Activated CD4-positive, alpha-beta T cell treated with anti-CD3 and anti-CD28 coated beads for 36 hours (primary cell): ENCODE results near the gene FAM107A. TPM values are rescaled to one million over a fixed set of nuclear protein-coding genes. Genes with fewer than 3 reads are reported as not detected.

ENCODE experiments used
- ATAC-seq: fragments of 200-7000 bp; cut with Tn5 transposase; one replicate; pipeline ENCODE4 v1.10.0; 2021; ENCODE audit warnings: mild to moderate bottlenecking, moderate library complexity
- CTCF ChIA-PET: fragments of 350-600 bp; sonication (Branson Sonifier 250); formaldehyde crosslinking; loops from one replicate; lab custom pipeline; 2021; ENCODE audit warnings: antibody characterized with exemption; lab: Charles Lee
- POLR2A ChIA-PET: fragments of 350-600 bp; sonication (Branson Sonifier 250); formaldehyde crosslinking; loops from one replicate; lab custom pipeline; 2021; ENCODE audit warnings: antibody characterized with exemption, inconsistent platforms; lab: Charles Lee
- DNase-seq: peaks from one replicate; pipeline ENCODE4 v3.0.0-alpha.2; 2020
- H3K27ac Mint-ChIP-seq: one replicate; pipeline ENCODE4 v1.8.0; 2021; ENCODE audit warnings: mixed read lengths
- H3K27me3 Mint-ChIP-seq: one replicate; pipeline ENCODE4 v1.8.0; 2021; ENCODE audit warnings: mixed read lengths
- H3K36me3 Mint-ChIP-seq: one replicate; pipeline ENCODE4 v1.8.0; 2021; ENCODE audit warnings: low read depth, mixed read lengths
- H3K4me1 Mint-ChIP-seq: one replicate; pipeline ENCODE4 v1.8.0; 2021; ENCODE audit warnings: mixed read lengths
- H3K4me3 Mint-ChIP-seq: one replicate; pipeline ENCODE4 v1.8.0; 2021; ENCODE audit warnings: mild to moderate bottlenecking, moderate library complexity, mixed read lengths
- H3K9me3 Mint-ChIP-seq: one replicate; pipeline ENCODE4 v1.8.0; 2021; ENCODE audit warnings: low read depth, mixed read lengths
- intact Hi-C, 2 experiments: fragments of 100-400 bp; cut with DNase I in 1 of 2; cut with micrococcal nuclease in 1 of 2; formaldehyde crosslinking; loops; one replicate each; pipeline versions ENCODE4 v1.14.2 to v1.15.1; 2022 to 2024; cut with DNase I, micrococcal nuclease
- total RNA-seq, 2 experiments: library from RNA; stranded (reverse); gene quantifications; one replicate each; pipeline ENCODE4 v1.2.3, GENCODE V29; 2021

Gene FAM107A, protein sequence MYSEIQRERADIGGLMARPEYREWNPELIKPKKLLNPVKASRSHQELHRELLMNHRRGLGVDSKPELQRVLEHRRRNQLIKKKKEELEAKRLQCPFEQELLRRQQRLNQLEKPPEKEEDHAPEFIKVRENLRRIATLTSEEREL
- not detected for total RNA-seq

DNA sequence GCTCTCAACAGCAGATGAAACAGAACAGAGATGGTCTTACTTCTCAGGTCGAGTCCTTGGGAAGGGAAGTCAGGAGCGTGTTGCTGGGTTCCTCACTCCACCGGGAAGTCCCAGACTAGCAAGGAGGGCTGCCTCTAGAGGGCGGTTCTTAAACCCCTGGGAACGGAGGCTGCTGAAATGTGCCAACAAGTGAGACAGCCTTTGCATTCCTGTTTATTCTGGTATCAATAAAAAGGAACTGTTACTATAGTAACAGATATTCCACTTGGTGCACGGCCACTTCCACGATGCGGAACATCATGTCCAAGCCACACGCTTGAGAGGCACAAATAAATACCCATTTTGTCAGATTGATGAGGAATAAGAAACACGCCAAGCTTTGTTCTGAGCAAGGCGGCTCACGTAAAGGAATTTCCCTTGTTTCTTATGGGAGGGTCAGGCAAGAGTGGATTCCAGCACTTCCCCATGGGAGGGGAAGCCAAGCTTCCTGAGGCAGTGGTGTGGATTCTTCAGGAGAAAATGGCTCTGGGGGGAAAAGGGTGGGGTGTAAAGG is at the start of gene FAM107A:
Gene FAM107A, minus strand, starts transcription at position 123 of the 553 bp plus-strand sequence. CDS start 7,531 bp downstream, outside the sequence.
- no peaks in the 10 kb centered on the region for H3K36me3 Mint-ChIP-seq
- H3K4me3 Mint-ChIP-seq = no peak within 1 kb of the TSS
- ATAC-seq (no peak), DNase-seq (no peak)
- H3K27ac Mint-ChIP-seq = no peak within 1 kb of the TSS
- ChIA-PET CTCF (interaction anchor here (0.6 kb wide), 1 partner anchor 48 kb away, joined by 3 read pairs; no protein-coding TSS in a partner anchor), POLR2A (no interaction called here)
- intact Hi-C loops = no loop called here
- H3K4me1 Mint-ChIP-seq = no peaks in the 10 kb centered on the region
- no peaks in the 10 kb centered on the region for H3K9me3 Mint-ChIP-seq
- peaks cover 9% of the 10 kb centered on the region for H3K27me3 Mint-ChIP-seq

DNA sequence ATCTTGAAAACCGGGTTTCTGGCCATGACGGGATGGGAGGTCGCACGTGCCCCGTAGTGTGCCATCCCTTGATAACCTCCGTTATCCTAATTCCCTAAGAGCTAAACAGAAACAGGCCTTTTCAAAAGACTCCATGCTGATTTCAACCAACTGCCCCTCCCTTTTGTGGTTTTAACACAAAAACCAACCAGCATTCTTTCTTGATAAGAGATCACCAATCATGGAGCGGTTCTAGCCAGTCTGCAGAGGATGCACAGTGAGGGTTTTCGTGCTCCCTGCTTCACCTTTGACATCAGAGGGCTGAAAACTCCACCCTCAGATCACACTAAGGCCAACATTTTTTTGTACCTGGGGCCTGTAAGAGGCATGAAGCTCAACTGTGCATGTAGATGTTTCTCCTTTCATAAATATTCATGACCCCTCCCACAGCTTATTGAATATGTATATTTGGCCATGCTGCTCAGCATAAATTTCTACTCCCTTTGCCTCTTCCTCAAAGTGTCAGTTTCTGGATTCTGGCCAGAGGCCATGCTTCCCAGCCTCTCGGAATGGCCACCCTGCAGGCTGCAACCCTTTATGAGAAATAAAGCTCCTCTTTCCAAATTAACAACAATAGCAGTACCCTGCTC is 48.1 kb upstream of the FAM107A start:
- DNase-seq (no peak), ATAC-seq (no peak)
- Mint-ChIP-seq H3K9me3 (no peaks in the 10 kb centered on the region), H3K27me3 (no peaks in the 10 kb centered on the region), H3K4me1 (no peaks in the 10 kb centered on the region), H3K27ac (no peak overlapping the region), H3K36me3 (no peaks in the 10 kb centered on the region), H3K4me3 (no peak overlapping the region)
- POLR2A ChIA-PET = no interaction called here
- CTCF ChIA-PET = interaction anchor here (1.0 to 1.6 kb wide), 4 partner anchors 9 to 57 kb away, joined by 3 to 6 read pairs (median 4); no protein-coding TSS in a partner anchor
- intact Hi-C loops = loop anchor here in 1 of 2 experiments (5.0 kb wide), 1 partner anchor 448 kb away; no protein-coding TSS in a partner anchor

DNA sequence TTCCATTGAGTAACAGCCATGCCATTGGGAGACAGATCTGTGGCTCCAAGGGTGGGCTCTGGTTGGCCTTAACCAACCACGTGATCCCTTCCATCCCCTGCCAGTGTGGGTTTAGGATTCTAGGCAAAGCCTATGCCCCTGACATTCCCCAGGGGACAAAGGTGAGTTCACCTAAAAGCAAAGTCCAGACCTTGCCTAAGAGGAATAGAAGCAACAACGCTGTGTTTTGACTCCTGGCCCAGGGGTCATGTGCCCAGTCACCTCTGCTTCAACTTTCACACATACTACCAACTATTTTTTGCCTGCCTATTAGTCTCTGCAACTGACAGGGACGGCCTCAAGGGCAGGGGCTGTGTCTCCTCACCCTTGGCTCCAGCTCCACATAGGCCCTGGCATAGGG is 47.4 kb upstream of the FAM107A start:
- no peaks in the 10 kb centered on the region for H3K36me3 Mint-ChIP-seq
- ATAC-seq (no peak), DNase-seq (no peak)
- H3K4me3 Mint-ChIP-seq = no peak overlapping the region
- no peaks in the 10 kb centered on the region for H3K9me3 Mint-ChIP-seq
- no peak overlapping the region for H3K27ac Mint-ChIP-seq
- intact Hi-C loops = no loop called here
- no peaks in the 10 kb centered on the region for H3K4me1 Mint-ChIP-seq
- H3K27me3 Mint-ChIP-seq = no peaks in the 10 kb centered on the region
- CTCF ChIA-PET = interaction anchor here (0.6 kb wide), 1 partner anchor 34 kb away, joined by 3 read pairs; no protein-coding TSS in a partner anchor
- POLR2A ChIA-PET = no interaction called here

DNA sequence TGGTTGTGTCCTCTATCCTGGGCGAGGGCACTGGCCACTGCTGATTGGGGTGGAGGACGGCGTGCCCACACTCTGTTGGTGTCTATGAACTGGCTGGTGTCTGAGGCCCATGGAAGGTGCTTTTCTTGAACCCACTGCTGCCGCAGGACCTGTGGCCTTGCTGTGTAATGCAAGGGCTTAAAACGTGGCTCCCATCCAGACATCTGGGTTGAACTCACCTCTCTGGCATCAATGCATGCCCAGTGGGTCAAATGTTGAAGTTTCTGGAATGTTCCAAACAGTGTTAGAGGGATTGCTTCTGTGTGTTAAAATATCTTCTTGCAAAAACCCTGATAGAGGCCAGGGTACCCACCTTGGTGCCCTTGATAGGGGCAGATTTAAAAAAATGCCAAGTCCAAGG is 46.8 kb upstream of the FAM107A start:
- intact Hi-C loops = no loop called here
- CTCF ChIA-PET = interaction anchor here (0.6 kb wide), 1 partner anchor 53 kb away, joined by 3 read pairs; no protein-coding TSS in a partner anchor
- no peak for DNase-seq

DNA sequence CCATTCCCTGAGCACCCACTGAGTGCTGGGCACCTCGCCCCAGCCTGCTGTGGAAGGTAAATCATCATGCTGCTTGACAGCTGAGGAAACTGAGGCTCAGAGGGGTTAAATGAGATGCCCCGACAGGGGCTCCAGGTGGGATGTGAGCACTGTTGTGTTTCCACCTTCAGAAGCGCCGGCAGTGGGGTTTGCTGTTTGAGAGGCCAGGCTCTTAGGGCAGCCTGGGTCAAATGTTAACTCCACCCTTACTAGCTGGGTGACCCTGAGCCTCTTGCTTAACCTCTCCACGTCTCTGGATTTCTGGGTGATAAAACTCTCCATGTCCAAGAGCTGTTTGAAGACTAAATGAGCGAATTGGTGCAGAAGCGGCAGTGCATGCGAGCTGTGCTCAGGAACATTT is 46.3 kb upstream of the FAM107A start:
- Mint-ChIP-seq H3K36me3 (no peaks in the 10 kb centered on the region), H3K27me3 (no peaks in the 10 kb centered on the region), H3K9me3 (no peaks in the 10 kb centered on the region), H3K4me1 (no peaks in the 10 kb centered on the region), H3K27ac (no peak overlapping the region), H3K4me3 (no peak overlapping the region)
- intact Hi-C loops = no loop called here
- CTCF ChIA-PET = interaction anchor here (0.6 kb wide), 2 partner anchors 49 to 52 kb away, joined by 3 to 4 read pairs; no protein-coding TSS in a partner anchor
- DNase-seq (no peak), ATAC-seq (no peak)
- POLR2A ChIA-PET = no interaction called here

More for the DNA sequence above, 46.8 kb upstream of the FAM107A start:
- Mint-ChIP-seq H3K4me3 (no peak overlapping the region), H3K4me1 (no peaks in the 10 kb centered on the region), H3K27ac (no peak overlapping the region), H3K27me3 (no peaks in the 10 kb centered on the region), H3K9me3 (no peaks in the 10 kb centered on the region), H3K36me3 (no peaks in the 10 kb centered on the region)
- POLR2A ChIA-PET = no interaction called here
- ATAC-seq = no peak

DNA sequence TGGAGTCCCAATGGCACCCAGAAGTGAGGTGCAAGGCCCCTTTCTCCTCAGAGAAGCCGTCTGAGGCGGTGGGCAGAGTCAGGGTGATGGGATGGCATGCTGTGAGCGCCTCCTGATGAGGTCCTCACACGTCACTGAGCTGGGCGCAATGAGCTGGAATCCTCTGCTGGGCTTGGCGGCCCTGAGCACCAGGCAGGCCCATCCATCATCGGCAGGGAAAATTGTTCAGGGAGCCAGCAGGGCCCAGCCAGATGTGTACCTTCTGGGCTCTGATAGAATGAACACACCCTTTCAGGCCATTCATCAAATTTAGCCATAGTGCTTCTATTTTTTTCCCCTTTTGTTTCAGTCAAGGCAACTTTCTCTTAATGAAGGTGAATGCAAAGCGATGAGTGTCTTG is 45.7 kb upstream of the FAM107A start:
- no peaks in the 10 kb centered on the region for H3K4me1 Mint-ChIP-seq
- ATAC-seq (no peak), DNase-seq (no peak)
- H3K36me3 Mint-ChIP-seq = no peaks in the 10 kb centered on the region
- no peaks in the 10 kb centered on the region for H3K9me3 Mint-ChIP-seq
- no peak overlapping the region for H3K4me3 Mint-ChIP-seq
- CTCF ChIA-PET = interaction anchor here (0.6 kb wide), 2 partner anchors 49 to 451 kb away, joined by 3 to 4 read pairs; no protein-coding TSS in a partner anchor
- H3K27me3 Mint-ChIP-seq = no peaks in the 10 kb centered on the region
- H3K27ac Mint-ChIP-seq = no peak overlapping the region
- POLR2A ChIA-PET = no interaction called here
- intact Hi-C loops = no loop called here

DNA sequence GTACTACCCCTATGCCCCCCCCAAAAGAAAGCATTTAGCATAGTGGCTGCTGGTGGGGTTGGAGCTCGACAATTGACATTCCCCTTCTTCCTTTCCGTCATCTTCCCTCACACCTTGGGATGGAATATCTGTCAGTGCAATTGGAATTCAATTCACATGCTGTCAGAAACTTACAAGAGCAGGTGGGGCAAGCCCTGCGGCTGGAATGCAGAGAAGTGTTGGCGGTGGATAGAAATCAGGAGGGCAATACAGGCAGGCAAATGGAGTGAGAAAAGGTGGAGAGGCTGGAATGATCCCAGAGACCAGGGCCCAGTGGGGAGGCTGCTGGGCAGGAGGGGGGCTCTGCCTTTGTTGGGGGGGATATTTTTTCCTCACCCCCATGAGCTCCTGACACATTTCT is 45.2 kb upstream of the FAM107A start:
- no peaks in the 10 kb centered on the region for H3K27me3 Mint-ChIP-seq
- DNase-seq (no peak), ATAC-seq (no peak)
- no peak overlapping the region for H3K27ac Mint-ChIP-seq
- no peaks in the 10 kb centered on the region for H3K36me3 Mint-ChIP-seq
- ChIA-PET POLR2A (interaction anchor here (0.5 kb wide), 1 partner anchor 10 kb away, joined by 6 read pairs; no protein-coding TSS in a partner anchor), CTCF (interaction anchor here (0.6 kb wide), 1 partner anchor 451 kb away, joined by 3 read pairs; no protein-coding TSS in a partner anchor)
- no peak overlapping the region for H3K4me3 Mint-ChIP-seq
- no peaks in the 10 kb centered on the region for H3K9me3 Mint-ChIP-seq
- intact Hi-C loops = no loop called here
- no peaks in the 10 kb centered on the region for H3K4me1 Mint-ChIP-seq

DNA sequence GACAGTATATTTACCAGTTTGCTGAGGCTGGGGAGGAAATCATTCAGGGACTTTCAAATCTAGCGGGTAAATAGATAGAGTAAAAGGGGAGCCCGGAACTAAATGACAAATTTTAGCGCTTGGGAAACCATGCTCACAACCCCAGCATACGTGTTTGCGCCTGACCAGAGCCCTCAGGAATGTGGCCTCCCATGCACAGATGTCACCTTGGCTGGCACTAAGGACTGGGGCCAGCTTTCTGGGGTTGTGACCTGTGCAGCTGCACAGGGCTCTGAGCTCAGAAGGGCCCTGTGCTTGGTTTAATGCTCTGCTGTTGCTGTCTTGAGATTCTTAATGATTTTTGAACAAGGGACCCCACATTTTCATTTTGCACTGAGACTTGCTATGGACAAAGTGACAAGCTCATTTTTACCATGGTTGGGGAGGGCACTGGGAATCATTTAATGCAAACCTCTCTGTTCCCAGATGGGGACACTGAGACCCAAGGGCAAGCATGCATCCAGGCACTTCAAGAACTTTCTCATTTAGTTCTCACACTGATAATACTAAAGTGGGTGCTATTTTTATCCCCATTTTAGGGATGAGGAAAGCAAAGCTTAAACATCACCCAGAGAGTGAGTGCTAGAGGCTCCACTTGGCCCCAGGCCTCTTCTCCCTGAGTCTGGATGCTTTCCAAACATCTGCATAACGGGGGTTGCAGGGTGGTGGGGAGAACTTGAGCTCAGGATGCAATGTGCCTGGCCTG is 44.1 kb upstream of the FAM107A start:
- CTCF ChIA-PET = interaction anchor here (0.6 to 1.2 kb wide), 3 partner anchors 47 to 210 kb away, joined by 3 read pairs; no protein-coding TSS in a partner anchor
- POLR2A ChIA-PET = no interaction called here

DNA sequence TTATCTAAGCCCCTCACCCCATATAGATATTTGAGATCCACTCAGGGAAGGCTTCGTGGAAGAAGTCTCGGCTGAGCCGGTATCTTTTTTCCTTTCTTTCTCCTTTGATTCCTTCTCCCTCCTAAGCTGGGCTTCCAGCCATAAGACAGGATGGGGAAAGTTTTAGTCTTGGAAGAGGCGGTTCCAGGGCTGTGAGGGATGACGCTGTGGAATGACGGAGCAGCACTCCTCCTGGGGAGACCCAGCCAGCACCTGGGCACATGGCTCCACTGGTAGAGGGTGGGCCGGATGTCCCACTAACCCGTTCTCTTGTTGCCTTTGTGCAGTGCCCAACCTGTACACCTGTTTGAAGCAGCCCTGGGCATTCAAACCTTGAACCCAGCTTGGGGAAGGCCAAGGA is 43.2 kb upstream of the FAM107A start:
- H3K27me3 Mint-ChIP-seq = no peaks in the 10 kb centered on the region
- ATAC-seq = no peak
- H3K4me1 Mint-ChIP-seq = no peaks in the 10 kb centered on the region
- ChIA-PET POLR2A (no interaction called here), CTCF (no interaction called here)
- no peak overlapping the region for H3K4me3 Mint-ChIP-seq
- no peaks in the 10 kb centered on the region for H3K36me3 Mint-ChIP-seq
- H3K9me3 Mint-ChIP-seq = no peaks in the 10 kb centered on the region
- intact Hi-C loops = no loop called here
- DNase-seq = no peak
- H3K27ac Mint-ChIP-seq = no peak overlapping the region

More for the DNA sequence above, 44.1 kb upstream of the FAM107A start:
- Mint-ChIP-seq H3K36me3 (no peaks in the 10 kb centered on the region), H3K27ac (no peak overlapping the region), H3K9me3 (no peaks in the 10 kb centered on the region), H3K4me1 (no peaks in the 10 kb centered on the region), H3K27me3 (no peaks in the 10 kb centered on the region), H3K4me3 (no peak overlapping the region)
- ATAC-seq (no peak), DNase-seq (no peak)
- intact Hi-C loops = no loop called here

DNA sequence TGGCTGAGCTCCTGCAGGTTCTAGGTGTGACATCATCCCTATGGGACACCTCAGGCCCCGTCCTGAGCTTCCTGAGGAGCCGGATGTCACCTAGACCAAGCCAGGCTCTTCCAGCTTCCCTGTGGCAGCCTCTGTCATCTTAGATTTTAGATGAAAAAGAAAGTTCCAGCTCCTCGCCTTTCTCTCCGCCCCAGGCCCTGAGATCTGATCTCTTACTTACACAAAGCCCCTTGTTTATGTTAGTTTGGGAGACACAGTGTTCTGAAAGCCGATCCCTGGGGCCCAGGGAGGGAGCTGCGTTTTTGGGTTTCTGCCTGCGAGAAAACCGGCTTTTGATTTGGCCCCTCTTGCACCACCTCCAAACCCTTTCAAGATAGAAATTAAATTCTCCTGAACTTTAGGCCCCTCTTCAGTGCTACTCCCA is 40.2 kb upstream of the FAM107A start:
- Mint-ChIP-seq H3K36me3 (no peaks in the 10 kb centered on the region), H3K27me3 (no peaks in the 10 kb centered on the region), H3K27ac (no peak overlapping the region), H3K9me3 (no peaks in the 10 kb centered on the region), H3K4me1 (no peaks in the 10 kb centered on the region), H3K4me3 (no peak overlapping the region)
- ATAC-seq (no peak), DNase-seq (no peak)
- ChIA-PET CTCF (interaction anchor here (1.5 kb wide), 1 partner anchor 13 kb away, joined by 8 read pairs; no protein-coding TSS in a partner anchor), POLR2A (no interaction called here)
- intact Hi-C loops = no loop called here
